CD4-positive, alpha-beta T cell treated with Interleukin-15 for 1 hour (primary cell): ENCODE measurements around the gene C10orf62.
"Not testable (repeated sequence)": the region's sequence is repeated elsewhere in the genome, so short reads cannot be mapped to it uniquely, and the experiment has no call there.

Source experiments
- DNase-seq: peaks from one replicate; pipeline ENCODE4 v3.0.0-alpha.2; 2020

The C10orf62 gene

GRCh38 chr10:97632949-97633884 is 43.7 kb downstream of the C10orf62 start, which contains the start of gene MORN4:
Gene MORN4, minus strand, starts transcription at chr10:97633500. Its CDS starts 13,847 bp downstream, at chr10:97619653.
- peak; percentile 93 for DNase-seq

GRCh38 chr10:97633921-97634320 is 44.4 kb downstream of the C10orf62 start:
- no peak for DNase-seq

- no peak for DNase-seq
Measured at GRCh38 chr10:97635577-97635976, 46.1 kb downstream of the C10orf62 start.

- DNase-seq = not testable (repeated sequence)
Measured at GRCh38 chr10:97639090-97639489, 49.6 kb downstream of the C10orf62 start.

- DNase-seq = peak; percentile 99
Measured at GRCh38 chr10:97640174-97640867, 50.8 kb downstream of the C10orf62 start, which contains the start of gene PI4K2A. Gene PI4K2A, plus strand, starts transcription at chr10:97640671. Its CDS starts 72 bp downstream, at chr10:97640743.
